GDM1 (cell line): Measurements from ENCODE around the gene CNTFR.
A peak's percentile ranks its signal among the peaks of the same experiment; 100 is the strongest.

Source experiments
- DNase-seq: peaks from one replicate; lab custom pipeline; 2025; lab: John Stamatoyannopoulos, UW

The CNTFR gene

GRCh38 chr9:34620061-34620994 is 30.8 kb upstream of the CNTFR start, which contains the start of gene DCTN3:
TSS of gene DCTN3 (minus strand) at chr9:34620495. CDS start at chr9:34620464, 31 bp downstream.
- peak; percentile 88 for DNase-seq

- DNase-seq, result no peak
Observed at GRCh38 chr9:34615132-34615531, 25.6 kb upstream of the CNTFR start.

GRCh38 chr9:34612788-34613390 is 23.4 kb upstream of the CNTFR start:
- peak; percentile 63 for DNase-seq

GRCh38 chr9:34611811-34612787 is 22.6 kb upstream of the CNTFR start, which contains the start of gene RPP25L:
TSS of gene RPP25L (minus strand) at chr9:34612097. CDS start at chr9:34611296, 801 bp downstream.
- DNase-seq, result peak; percentile 76

GRCh38 chr9:34611251-34611810 is 21.8 kb upstream of the CNTFR start:
- DNase-seq, result no peak

- peak; percentile 11 for DNase-seq
Observed at GRCh38 chr9:34610434-34611206, 21.1 kb upstream of the CNTFR start.

GRCh38 chr9:34607331-34607730 is 17.8 kb upstream of the CNTFR start:
- no peak for DNase-seq

GRCh38 chr9:34606905-34607304 is 17.4 kb upstream of the CNTFR start:
- no peak for DNase-seq

GRCh38 chr9:34606190-34606589 is 16.7 kb upstream of the CNTFR start:
- DNase-seq, result no peak

GRCh38 chr9:34603610-34604231 is 14.2 kb upstream of the CNTFR start:
- peak; percentile 52 for DNase-seq

GRCh38 chr9:34601937-34602573 is 12.5 kb upstream of the CNTFR start:
- no peak for DNase-seq

GRCh38 chr9:34600908-34601307 is 11.4 kb upstream of the CNTFR start:
- DNase-seq, result no peak

GRCh38 chr9:34599546-34599945 is 10.0 kb upstream of the CNTFR start:
- no peak for DNase-seq

GRCh38 chr9:34594177-34594576 is 4.7 kb upstream of the CNTFR start:
- DNase-seq, result no peak

GRCh38 chr9:34592895-34593601 is 3.5 kb upstream of the CNTFR start:
- no peak for DNase-seq

- DNase-seq, result no peak
Observed at GRCh38 chr9:34591917-34592866, 2.7 kb upstream of the CNTFR start.

- peak; percentile 41 for DNase-seq
Observed at GRCh38 chr9:34591248-34591916, 1.9 kb upstream of the CNTFR start.
